HAP-1 (cell line): ENCODE measurements around the gene PRPF39.
A peak's percentile ranks its signal among the peaks of the same experiment; 100 is the strongest.

Experiments used
- DNase-seq, 2 experiments: peaks; one replicate each; pipeline ENCODE4 v3.0.0-alpha.2; 2016 to 2020; ENCODE audit warnings: low spot score in 2 of 2
- H3K27me3 ChIP-seq: fragments of 250-450 bp; sonication (Bioruptor Pico); 2 replicates; pipeline ENCODE4 v1.5.1; 2020; ENCODE audit warnings: low read depth, mild to moderate bottlenecking, moderate library complexity
- H3K36me3 ChIP-seq: fragments of 250-450 bp; sonication (Bioruptor Pico); replicated peaks from 2 replicates; pipeline ENCODE4 v1.5.1; 2020; ENCODE audit warnings: mild to moderate bottlenecking
- H3K4me1 ChIP-seq: fragments of 250-450 bp; sonication (Bioruptor Pico); 2 replicates; pipeline ENCODE4 v1.5.1; 2020; ENCODE audit warnings: mild to moderate bottlenecking
- H3K4me3 ChIP-seq: fragments of 250-450 bp; sonication (Bioruptor Pico); 2 replicates; pipeline ENCODE4 v1.5.1; 2020; ENCODE audit warnings: mild to moderate bottlenecking, moderate library complexity
- H3K9me3 ChIP-seq: fragments of 250-450 bp; sonication (Bioruptor Pico); 2 replicates; pipeline ENCODE4 v1.5.1; 2020; ENCODE audit warnings: mild to moderate bottlenecking, moderate library complexity
- in situ Hi-C: fragments of 300-500 bp; cut with MboI; formaldehyde crosslinking; loops from 3 replicates; pipeline ENCODE4 v1.14.3; 2020; ENCODE audit warnings: low sequenced_read_pairs, inconsistent platforms, mixed read lengths

Gene PRPF39

GRCh38 chr14:45083976-45084722 is at the start of gene PRPF39:
Gene PRPF39 (plus strand): TSS chr14:45084116. CDS start chr14:45095240, 11,124 bp downstream.
- DNase-seq, result peak; percentile 85 to 96
- H3K36me3 ChIP-seq, result no peaks in the 10 kb centered on the region
- no peaks in the 10 kb centered on the region for H3K9me3 ChIP-seq
- in situ Hi-C loops, result no loop called here
- H3K27me3 ChIP-seq, result no peaks in the 10 kb centered on the region
- peaks cover 25% of the 10 kb centered on the region for H3K4me1 ChIP-seq
- H3K4me3 ChIP-seq, result peak within 1 kb of the TSS; percentile 63

DNA sequence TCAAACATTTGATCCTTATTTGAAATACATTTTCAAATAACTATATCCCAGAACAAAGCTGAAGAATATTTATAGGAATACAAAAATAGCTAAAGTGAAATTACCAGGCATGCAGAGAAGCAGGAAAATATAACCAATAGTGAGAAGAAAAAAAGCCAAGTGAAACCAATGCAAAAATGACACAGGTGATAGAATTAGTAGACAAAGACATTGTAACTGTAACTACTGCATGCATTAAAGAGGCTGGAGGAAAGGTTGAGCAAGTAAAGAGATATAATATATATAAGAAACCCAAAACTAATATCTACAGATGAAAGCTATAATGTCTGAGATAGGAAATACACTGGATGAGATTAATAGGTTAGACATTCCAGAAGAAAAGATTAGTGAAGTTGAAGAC is 49.2 kb upstream of the PRPF39 start:
- no peak for DNase-seq
- Histone ChIP-seq H3K27me3 (no peaks in the 10 kb centered on the region), H3K4me3 (no peak overlapping the region), H3K4me1 (no peaks in the 10 kb centered on the region), H3K9me3 (no peaks in the 10 kb centered on the region), H3K36me3 (peaks cover 18% of the 10 kb centered on the region)
- in situ Hi-C loops, result no loop called here

DNA sequence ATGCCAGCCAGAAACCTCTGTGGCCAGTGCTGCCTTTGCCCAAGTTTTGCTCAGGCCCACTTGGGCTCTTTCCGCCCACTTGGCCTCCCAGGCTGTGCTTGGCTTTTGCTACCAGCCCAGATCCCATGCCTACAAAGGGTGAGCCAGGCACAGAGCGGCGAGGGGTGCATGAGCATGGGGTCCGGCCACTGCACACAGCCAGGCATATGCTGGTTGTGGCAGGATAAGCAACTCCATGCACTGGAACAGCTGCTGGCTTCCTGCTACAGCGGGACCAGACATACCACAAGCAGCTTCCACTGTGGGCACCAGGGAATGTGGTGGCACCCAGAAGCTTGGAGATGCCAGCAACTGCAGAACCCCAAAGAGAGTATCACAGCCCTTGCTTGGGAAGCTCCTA is 45.7 kb upstream of the PRPF39 start:
- no peak for DNase-seq
- Histone ChIP-seq H3K36me3 (peaks cover 14% of the 10 kb centered on the region), H3K4me3 (no peak overlapping the region), H3K4me1 (no peaks in the 10 kb centered on the region), H3K9me3 (no peaks in the 10 kb centered on the region), H3K27me3 (no peaks in the 10 kb centered on the region)
- in situ Hi-C loops, result no loop called here

DNA sequence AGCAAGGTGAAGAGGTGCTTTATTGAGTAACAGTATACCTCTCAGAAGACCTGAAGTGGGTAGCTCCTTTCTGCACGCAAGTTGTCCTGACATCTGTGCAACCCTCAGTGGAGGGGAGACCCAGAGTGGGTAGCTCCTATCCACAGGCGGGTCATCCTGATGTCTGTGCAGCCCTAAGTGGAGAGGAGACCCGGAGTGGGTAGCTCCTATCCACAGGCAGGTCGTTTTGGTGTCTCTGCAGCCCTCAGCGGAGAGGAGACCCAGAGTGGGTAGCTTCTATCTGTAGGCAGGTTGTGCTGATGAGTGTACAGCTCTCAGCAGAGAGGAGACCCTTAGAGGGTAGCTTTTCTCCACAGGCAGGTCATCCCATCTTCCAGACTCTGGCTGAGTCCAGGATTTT is 45.1 kb upstream of the PRPF39 start:
- no peak overlapping the region for H3K4me3 ChIP-seq
- H3K9me3 ChIP-seq, result no peaks in the 10 kb centered on the region
- H3K36me3 ChIP-seq, result peaks cover 9% of the 10 kb centered on the region
- H3K4me1 ChIP-seq, result no peaks in the 10 kb centered on the region
- no peak for DNase-seq
- in situ Hi-C loops, result no loop called here
- no peaks in the 10 kb centered on the region for H3K27me3 ChIP-seq

DNA sequence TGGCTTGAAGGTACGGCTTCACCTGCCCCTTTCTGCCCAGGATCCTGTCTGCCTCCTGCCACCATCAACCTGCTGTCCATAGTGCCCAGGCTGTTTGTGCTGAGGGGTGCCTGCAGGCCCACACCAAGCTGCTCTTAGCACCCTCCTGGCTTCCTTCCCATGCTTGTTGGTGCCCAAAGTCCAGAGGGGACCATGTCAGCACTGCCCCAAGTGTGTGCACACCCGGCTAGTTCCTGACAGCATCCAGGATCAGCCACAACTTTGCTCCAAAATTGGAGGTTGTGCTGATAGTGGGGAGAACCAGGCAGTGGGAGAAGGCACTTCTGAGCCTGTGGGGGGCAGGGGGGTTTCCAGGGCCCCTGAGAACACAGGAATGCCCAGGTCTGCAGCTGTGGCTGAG is 44.5 kb upstream of the PRPF39 start:
- DNase-seq, result no peak
- in situ Hi-C loops, result no loop called here
- no peaks in the 10 kb centered on the region for H3K9me3 ChIP-seq
- H3K4me3 ChIP-seq, result no peak overlapping the region
- peaks cover 9% of the 10 kb centered on the region for H3K36me3 ChIP-seq
- H3K27me3 ChIP-seq, result no peaks in the 10 kb centered on the region
- no peaks in the 10 kb centered on the region for H3K4me1 ChIP-seq

DNA sequence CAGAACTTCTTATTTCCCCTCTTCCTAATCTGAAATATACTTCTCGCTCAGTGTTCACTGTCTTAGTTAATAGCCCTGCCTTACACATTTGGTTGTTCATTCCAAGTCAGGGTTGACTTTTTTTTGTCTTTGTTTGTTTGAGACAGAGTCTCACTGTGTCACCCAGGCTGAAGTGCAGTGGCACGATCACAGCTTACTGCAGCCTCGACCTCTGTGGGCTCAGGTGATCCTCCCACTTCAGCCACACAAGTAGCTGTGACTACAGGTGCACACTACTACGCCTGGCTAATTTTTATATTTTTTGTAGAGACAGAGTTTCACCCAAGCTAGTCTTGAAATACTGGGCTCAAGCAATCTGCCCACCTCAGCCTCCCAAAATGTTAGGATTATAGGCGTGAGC is 42.3 kb upstream of the PRPF39 start:
- in situ Hi-C loops, result no loop called here
- H3K36me3 ChIP-seq, result peaks cover 9% of the 10 kb centered on the region
- H3K4me1 ChIP-seq, result no peaks in the 10 kb centered on the region
- DNase-seq, result no peak
- no peaks in the 10 kb centered on the region for H3K9me3 ChIP-seq
- no peak overlapping the region for H3K4me3 ChIP-seq
- no peaks in the 10 kb centered on the region for H3K27me3 ChIP-seq

DNA sequence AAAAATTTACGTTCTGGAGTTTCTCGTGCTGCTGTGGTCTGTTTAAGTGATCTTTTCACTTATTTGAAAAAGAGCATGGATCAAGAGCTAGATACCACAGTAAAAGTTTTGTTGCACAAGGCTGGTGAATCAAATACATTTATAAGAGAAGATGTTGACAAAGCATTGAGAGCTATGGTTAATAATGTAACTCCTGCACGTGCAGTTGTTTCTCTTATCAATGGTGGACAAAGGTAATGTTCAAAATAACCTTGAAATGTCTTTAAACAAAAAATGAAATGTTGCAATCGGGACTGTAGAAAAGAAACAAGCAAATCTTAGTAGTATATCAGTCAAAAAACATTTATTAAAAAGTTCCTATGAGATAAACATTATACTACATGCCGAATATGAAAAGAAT is 39.3 kb upstream of the PRPF39 start:
- Histone ChIP-seq H3K27me3 (no peaks in the 10 kb centered on the region), H3K4me1 (no peaks in the 10 kb centered on the region), H3K4me3 (no peak overlapping the region), H3K36me3 (no peaks in the 10 kb centered on the region), H3K9me3 (no peaks in the 10 kb centered on the region)
- in situ Hi-C loops, result no loop called here
- DNase-seq, result no peak

GRCh38 chr14:45048385-45048784 is 35.5 kb upstream of the PRPF39 start:
- in situ Hi-C loops, result no loop called here
- no peaks in the 10 kb centered on the region for H3K36me3 ChIP-seq
- DNase-seq, result no peak
- H3K9me3 ChIP-seq, result no peaks in the 10 kb centered on the region
- H3K27me3 ChIP-seq, result no peaks in the 10 kb centered on the region
- no peak overlapping the region for H3K4me3 ChIP-seq
- no peaks in the 10 kb centered on the region for H3K4me1 ChIP-seq

- DNase-seq, result no peak
- in situ Hi-C loops, result no loop called here
- Histone ChIP-seq H3K9me3 (no peaks in the 10 kb centered on the region), H3K36me3 (peaks cover 10% of the 10 kb centered on the region), H3K27me3 (no peaks in the 10 kb centered on the region), H3K4me1 (no peaks in the 10 kb centered on the region), H3K4me3 (no peak overlapping the region)
Observed at GRCh38 chr14:45051180-45051579, 32.7 kb upstream of the PRPF39 start.

DNA sequence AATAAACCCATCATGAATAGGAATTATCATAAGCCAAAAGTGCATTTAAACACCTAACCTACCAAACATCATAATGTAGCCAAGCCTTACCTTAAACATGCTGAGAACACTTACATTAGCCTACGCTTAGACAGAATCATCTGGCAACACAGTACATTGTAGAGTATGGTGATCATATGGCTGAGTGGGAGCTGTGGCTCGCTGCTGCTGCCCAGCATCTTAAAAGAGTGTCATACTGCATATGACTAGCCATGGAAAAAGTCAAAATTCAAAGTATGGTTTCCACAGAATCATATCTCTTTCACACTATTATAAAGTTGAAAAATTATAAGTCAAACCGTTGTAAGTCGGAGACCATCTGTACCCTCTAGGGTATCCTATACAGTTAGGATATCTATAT is 32.0 kb upstream of the PRPF39 start:
- in situ Hi-C loops, result no loop called here
- Histone ChIP-seq H3K4me3 (no peak overlapping the region), H3K36me3 (peaks cover 10% of the 10 kb centered on the region), H3K4me1 (no peaks in the 10 kb centered on the region), H3K27me3 (no peaks in the 10 kb centered on the region), H3K9me3 (no peaks in the 10 kb centered on the region)
- DNase-seq, result no peak

DNA sequence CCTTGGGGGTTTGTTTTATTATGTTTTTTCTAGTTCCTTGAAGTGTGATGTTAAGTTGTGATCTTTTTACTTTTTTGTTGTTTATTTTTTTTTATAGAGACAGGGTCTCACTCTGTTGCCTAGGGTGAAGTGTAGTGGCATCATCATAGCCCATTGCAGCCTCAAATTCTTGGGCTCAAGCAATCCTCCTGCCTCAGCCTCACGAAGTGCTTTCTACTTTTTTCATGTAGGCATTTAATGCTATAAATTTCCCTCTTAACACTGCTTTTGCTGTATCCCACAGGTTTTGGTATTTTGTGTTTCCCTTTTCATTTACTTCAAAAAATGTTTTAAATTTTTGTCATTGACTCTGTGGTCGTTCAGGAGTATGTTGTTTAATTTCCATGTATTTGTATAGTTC is 26.6 kb upstream of the PRPF39 start:
- in situ Hi-C loops, result no loop called here
- no peaks in the 10 kb centered on the region for H3K27me3 ChIP-seq
- H3K9me3 ChIP-seq, result no peaks in the 10 kb centered on the region
- no peak for DNase-seq
- no peaks in the 10 kb centered on the region for H3K4me1 ChIP-seq
- H3K4me3 ChIP-seq, result no peak overlapping the region
- H3K36me3 ChIP-seq, result peaks cover 10% of the 10 kb centered on the region

DNA sequence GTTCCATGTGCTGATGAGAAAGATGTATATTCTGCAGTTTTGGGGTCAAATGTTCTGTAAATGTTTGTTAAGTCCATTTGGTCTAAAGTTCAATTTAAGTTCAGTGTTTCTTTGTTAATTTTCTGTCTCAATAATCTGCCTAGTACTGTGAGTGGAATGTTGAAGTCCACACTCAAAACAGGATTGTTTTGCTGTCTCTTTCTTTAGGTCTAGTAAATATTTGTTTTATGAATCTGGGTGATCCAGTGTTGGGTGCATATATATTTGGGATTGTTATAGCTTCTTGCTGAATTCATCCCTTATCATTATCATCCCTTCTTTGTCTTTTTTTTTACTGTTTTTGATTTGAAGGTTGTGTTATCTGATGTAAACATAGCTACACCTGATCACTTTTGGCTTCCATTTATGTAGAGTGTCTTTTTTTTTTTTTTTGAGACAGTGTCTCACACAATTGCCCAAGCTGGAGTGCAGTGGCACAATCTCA is 26.0 kb upstream of the PRPF39 start:
- no peak for DNase-seq
- Histone ChIP-seq H3K9me3 (no peaks in the 10 kb centered on the region), H3K27me3 (no peaks in the 10 kb centered on the region), H3K36me3 (peaks cover 10% of the 10 kb centered on the region), H3K4me3 (no peak overlapping the region), H3K4me1 (no peaks in the 10 kb centered on the region)
- in situ Hi-C loops, result no loop called here

DNA sequence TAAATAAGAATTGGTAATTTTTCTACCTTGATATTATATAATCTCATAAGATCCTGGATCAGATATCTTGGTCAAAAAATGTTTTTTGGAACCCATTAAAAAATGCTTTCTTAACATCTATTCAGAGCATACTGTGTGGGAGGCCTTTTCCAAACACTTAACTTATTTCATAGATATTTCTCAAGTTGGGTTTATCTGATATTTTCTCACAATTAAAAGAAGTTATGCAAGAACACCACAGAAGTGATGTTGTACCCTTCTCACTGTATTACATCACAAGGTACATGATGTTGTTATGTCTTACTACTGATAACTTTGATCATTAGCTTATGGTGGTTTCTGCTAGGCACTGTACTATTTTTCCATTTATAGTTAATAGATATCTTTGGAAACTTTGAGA is 23.4 kb upstream of the PRPF39 start:
- in situ Hi-C loops, result no loop called here
- no peak for DNase-seq
- no peaks in the 10 kb centered on the region for H3K36me3 ChIP-seq
- no peaks in the 10 kb centered on the region for H3K9me3 ChIP-seq
- no peaks in the 10 kb centered on the region for H3K4me1 ChIP-seq
- H3K27me3 ChIP-seq, result no peaks in the 10 kb centered on the region
- H3K4me3 ChIP-seq, result no peak overlapping the region

DNA sequence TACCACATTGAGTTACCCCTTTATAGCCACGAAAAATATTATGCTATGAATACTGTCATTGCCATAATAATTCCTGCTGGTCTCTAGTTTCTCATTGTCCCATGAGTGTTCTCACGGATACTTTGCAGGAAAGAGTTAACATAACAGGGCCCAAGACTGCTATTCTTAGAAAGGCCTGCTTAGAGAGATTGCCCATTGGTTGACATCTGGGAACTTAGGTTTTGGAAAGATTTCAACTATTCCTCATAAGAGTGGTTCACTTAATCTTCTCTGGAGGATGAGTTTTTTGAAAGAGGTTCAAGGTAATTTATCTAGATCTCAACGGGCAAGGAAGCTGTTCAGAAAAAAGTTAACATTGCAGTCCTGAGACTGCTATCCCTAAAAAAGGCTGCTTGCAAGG is 18.4 kb upstream of the PRPF39 start:
- no peaks in the 10 kb centered on the region for H3K36me3 ChIP-seq
- H3K27me3 ChIP-seq, result no peaks in the 10 kb centered on the region
- H3K9me3 ChIP-seq, result no peaks in the 10 kb centered on the region
- no peak for DNase-seq
- in situ Hi-C loops, result no loop called here
- no peak overlapping the region for H3K4me3 ChIP-seq
- H3K4me1 ChIP-seq, result no peaks in the 10 kb centered on the region

DNA sequence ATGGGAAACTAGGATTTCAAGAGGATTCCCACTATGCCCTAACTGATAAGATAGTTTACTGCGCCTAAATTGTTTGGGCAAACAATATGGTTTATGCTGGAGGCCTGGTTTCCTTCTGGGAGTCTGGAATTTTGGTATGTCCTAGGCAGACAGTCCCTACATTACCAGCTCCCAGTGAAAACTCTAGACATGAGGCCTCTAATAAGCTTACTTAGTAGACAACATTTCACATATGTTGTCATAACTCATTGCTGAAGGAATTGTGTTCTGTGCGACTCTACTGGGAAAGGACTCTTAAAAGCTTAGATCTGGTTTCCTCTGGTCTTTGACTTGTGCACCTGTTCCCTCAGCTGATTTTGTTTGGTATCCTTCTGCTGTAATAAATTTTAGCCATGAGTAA is 18.0 kb upstream of the PRPF39 start:
- in situ Hi-C loops, result no loop called here
- Histone ChIP-seq H3K4me3 (no peak overlapping the region), H3K27me3 (no peaks in the 10 kb centered on the region), H3K4me1 (no peaks in the 10 kb centered on the region), H3K36me3 (no peaks in the 10 kb centered on the region), H3K9me3 (no peaks in the 10 kb centered on the region)
- DNase-seq, result no peak
